Natural killer cell (primary cell): ENCODE data around the gene TP53I13. TPM values are rescaled to one million over a fixed set of nuclear protein-coding genes. Genes with fewer than 3 reads are reported as not detected.

Experiments used
- ATAC-seq, 3 donors: fragments of 150-1000 bp in 2 of 3; fragments of 200-7000 bp in 1 of 3; cut with Tn5 transposase; 1 replicate in 1 of 3; 2 replicates in 2 of 3; pipeline ENCODE4 v1.10.0; 2021; ENCODE audit warnings: mild to moderate bottlenecking in 2 of 3, moderate library complexity in 2 of 3
- DNase-seq, 2 donors: peaks; one replicate each; pipeline versions ENCODE4 v3.0.0 to v3.0.0-alpha.2; 2013 to 2021; ENCODE audit warnings: mixed read lengths in 1 of 2
- H3K27ac ChIP-seq: one replicate; pipeline ENCODE4 v1.5.1; 2013; ENCODE audit warnings: mild to moderate bottlenecking, low read length
- H3K27me3 ChIP-seq: one replicate; pipeline ENCODE4 v1.6.1; 2013; ENCODE audit warnings: low read length; ENCODE audit not compliant: control insufficient read depth, insufficient read depth
- H3K36me3 ChIP-seq: one replicate; pipeline ENCODE4 v1.6.1; 2013; ENCODE audit warnings: low read length; ENCODE audit not compliant: control insufficient read depth, insufficient read depth
- H3K4me1 ChIP-seq: one replicate; pipeline ENCODE4 v1.6.1; 2013; ENCODE audit warnings: low read length; ENCODE audit not compliant: control insufficient read depth, insufficient read depth
- H3K4me3 ChIP-seq: one replicate; pipeline ENCODE4 v1.5.1; 2013; ENCODE audit warnings: low read length
- H3K9me3 ChIP-seq: one replicate; pipeline ENCODE4 v1.6.1; 2013; ENCODE audit warnings: low read length; ENCODE audit not compliant: control insufficient read depth, insufficient read depth
- H3K27ac Mint-ChIP-seq, 2 donors: one replicate each; pipeline ENCODE4 v1.8.0; 2022; ENCODE audit warnings: mild to moderate bottlenecking in 2 of 2, mixed read lengths in 2 of 2, moderate library complexity in 1 of 2
- H3K27me3 Mint-ChIP-seq, 2 donors: one replicate each; pipeline ENCODE4 v1.8.0; 2022; ENCODE audit warnings: low read depth in 2 of 2, mixed read lengths in 2 of 2
- H3K36me3 Mint-ChIP-seq: one replicate; pipeline ENCODE4 v1.8.0; 2022; ENCODE audit warnings: mixed read lengths
- H3K4me1 Mint-ChIP-seq, 2 donors: one replicate each; pipeline ENCODE4 v1.8.0; 2022; ENCODE audit warnings: mixed read lengths in 2 of 2
- H3K4me3 Mint-ChIP-seq: one replicate; pipeline ENCODE4 v1.8.0; 2022; ENCODE audit warnings: mild to moderate bottlenecking, moderate library complexity, mixed read lengths
- H3K9me3 Mint-ChIP-seq, 2 donors: one replicate each; pipeline ENCODE4 v1.8.0; 2022; ENCODE audit warnings: mixed read lengths in 2 of 2
- WGBS: methylation state at CpG from one replicate; pipeline ENCODE4 v1.1.7; 2013; ENCODE audit warnings: missing lambda C conversion rate; ENCODE audit not compliant: insufficient coverage; 5-methylcytosine and 5-hydroxymethylcytosine counted together
- intact Hi-C: fragments of 100-400 bp; cut with micrococcal nuclease; formaldehyde crosslinking; loops from one replicate; pipeline ENCODE4 v1.14.2; 2022
- total RNA-seq, 4 donors: library from RNA; stranded (reverse); fragments of 120-200 nt in 1 of 4; gene quantifications; one replicate each; pipeline versions ENCODE4 v1.2.3 to v1.2.4, GENCODE V29; 2013 to 2022
- TF ChIP-seq, protein P1 (sequence below): fragments of 200-600 bp; IDR thresholded peaks from one replicate; pipeline ENCODE4 v1.8.0; 2022; ENCODE audit warnings: antibody characterized with exemption

Gene TP53I13
- total RNA-seq, 3 donors from 2014 or later (not counting 1 experiment from before 2014, with no cell fraction given): 122 to 148 (median 148) TPM

DNA sequence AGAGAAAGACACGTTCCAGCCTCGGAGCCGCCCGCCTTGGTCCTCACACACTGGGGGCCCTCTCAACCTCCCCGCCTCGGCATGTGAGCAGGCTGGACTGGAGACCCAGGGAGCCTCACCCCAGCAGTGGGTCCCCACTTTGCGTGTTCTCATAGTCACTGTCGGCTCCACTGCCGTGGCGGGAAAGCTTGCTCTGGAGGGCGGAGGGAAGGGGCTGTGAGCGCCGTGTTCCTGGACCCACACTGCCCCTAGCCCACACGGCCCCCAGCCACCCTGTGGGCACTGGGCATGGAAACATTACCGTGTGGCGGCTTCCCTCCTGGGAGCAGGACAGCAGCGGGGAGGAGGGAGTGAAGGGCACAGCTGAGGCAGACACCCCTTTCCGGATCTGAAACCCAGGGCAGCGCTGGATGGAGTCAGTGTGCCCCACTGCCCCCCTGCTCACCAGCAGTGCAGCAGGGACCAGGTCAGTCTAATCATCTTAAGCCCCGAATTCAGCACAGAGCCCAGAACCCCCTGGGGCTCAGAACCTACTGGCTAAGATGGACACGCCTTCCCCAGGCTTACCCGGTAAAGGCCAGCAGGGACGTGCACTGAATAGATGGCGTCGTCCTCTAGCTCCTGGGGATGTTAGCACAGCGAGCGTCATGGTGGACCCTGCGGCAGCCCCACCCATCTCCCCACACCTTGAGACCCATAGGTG lies 7.2 kb downstream of the TP53I13 start:
- H3K9me3 ChIP-seq: no peaks in the 10 kb centered on the region
- Mint-ChIP-seq H3K9me3 (no peaks in the 10 kb centered on the region), H3K4me1 (peaks cover 14 to 16% of the 10 kb centered on the region in 2 donors), H3K36me3 (no peaks in the 10 kb centered on the region), H3K27me3 (no peaks in the 10 kb centered on the region), H3K4me3 (no peak overlapping the region), H3K27ac (no peak overlapping the region)
- intact Hi-C loops: no loop called here
- WGBS: 94% methylated on average over 28 of the region's 28 CpGs
- TF ChIP-seq, protein P1, sequence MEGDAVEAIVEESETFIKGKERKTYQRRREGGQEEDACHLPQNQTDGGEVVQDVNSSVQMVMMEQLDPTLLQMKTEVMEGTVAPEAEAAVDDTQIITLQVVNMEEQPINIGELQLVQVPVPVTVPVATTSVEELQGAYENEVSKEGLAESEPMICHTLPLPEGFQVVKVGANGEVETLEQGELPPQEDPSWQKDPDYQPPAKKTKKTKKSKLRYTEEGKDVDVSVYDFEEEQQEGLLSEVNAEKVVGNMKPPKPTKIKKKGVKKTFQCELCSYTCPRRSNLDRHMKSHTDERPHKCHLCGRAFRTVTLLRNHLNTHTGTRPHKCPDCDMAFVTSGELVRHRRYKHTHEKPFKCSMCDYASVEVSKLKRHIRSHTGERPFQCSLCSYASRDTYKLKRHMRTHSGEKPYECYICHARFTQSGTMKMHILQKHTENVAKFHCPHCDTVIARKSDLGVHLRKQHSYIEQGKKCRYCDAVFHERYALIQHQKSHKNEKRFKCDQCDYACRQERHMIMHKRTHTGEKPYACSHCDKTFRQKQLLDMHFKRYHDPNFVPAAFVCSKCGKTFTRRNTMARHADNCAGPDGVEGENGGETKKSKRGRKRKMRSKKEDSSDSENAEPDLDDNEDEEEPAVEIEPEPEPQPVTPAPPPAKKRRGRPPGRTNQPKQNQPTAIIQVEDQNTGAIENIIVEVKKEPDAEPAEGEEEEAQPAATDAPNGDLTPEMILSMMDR: no peak
- peaks cover 18% of the 10 kb centered on the region for H3K4me1 ChIP-seq
- ATAC-seq: no peak
- H3K36me3 ChIP-seq: peaks cover 52% of the 10 kb centered on the region
- DNase-seq: no peak
- no peak overlapping the region for H3K4me3 ChIP-seq
- H3K27me3 ChIP-seq: no peaks in the 10 kb centered on the region
- no peak overlapping the region for H3K27ac ChIP-seq

DNA sequence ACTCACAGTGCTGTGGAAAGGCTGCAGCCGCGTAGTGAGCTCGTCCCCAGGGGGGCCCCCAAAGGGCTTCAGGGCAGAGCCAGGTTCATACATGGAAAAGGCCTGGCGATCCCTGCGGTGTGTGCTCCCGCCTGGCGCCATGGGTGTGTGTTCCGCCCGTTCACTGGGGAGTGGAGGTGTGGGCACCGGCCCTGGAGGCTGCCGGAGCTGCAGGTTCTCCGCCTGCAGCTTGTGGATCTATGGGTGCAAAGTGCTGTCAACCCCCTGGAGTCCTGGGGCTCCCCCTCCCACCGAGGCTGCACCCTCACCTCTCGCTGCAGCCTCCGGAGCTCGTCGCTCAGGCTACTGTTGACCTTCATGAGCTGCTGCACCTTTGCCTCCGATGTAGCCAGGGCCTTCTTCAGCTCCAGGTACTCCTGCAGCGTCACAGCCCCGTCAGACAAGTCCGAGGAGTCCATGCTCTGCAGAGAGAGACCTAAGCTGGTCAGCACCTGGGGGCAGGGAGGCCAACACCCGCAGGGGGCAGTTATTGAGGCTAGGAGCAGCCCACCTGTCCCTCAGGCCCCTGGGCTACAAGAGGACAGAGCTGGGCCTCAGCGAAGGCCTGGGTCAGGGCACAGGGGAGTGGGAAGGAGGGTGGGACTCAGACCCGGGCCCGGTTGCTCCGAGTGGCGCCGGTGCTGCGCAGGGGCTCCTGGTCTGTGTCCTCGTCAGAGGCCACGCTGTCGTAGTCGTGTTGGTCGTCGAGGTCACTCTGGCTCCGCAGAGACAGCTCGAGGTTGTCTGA lies 7.9 kb downstream of the TP53I13 start:
- Histone ChIP-seq H3K4me3 (no peak overlapping the region), H3K9me3 (no peaks in the 10 kb centered on the region), H3K36me3 (peaks cover 57% of the 10 kb centered on the region), H3K4me1 (peaks cover 18% of the 10 kb centered on the region), H3K27me3 (no peaks in the 10 kb centered on the region), H3K27ac (no peak overlapping the region)
- no peaks in the 10 kb centered on the region for H3K9me3 Mint-ChIP-seq
- no peak overlapping the region for H3K27ac Mint-ChIP-seq
- WGBS: 95% methylated on average over 37 of the region's 37 CpGs
- intact Hi-C loops: no loop called here
- no peak overlapping the region for H3K4me3 Mint-ChIP-seq
- ATAC-seq (no peak), DNase-seq (no peak)
- peaks cover 9% of the 10 kb centered on the region in 2 donors for H3K4me1 Mint-ChIP-seq
- H3K27me3 Mint-ChIP-seq: no peaks in the 10 kb centered on the region
- no peaks in the 10 kb centered on the region for H3K36me3 Mint-ChIP-seq
- TF ChIP-seq, protein P1: no peak

DNA sequence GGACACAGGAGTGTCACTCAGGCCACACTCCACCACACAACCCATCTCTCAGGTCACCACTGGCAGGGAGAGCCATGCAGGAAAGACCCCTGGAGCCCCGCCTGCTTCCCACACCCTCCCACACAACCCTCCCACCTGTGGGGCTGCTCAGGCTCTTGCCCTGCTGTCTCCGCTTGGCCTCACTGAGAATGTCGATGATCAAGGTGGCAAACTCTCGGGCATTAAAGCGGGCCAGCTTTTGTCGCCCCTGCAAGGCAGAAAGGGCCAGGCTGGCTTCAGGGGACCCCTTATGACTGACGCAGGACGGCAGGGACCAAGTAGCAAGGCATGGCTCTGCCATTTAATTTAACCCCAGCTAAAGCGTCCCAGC lies 8.5 kb downstream of the TP53I13 start:
- peaks cover 9% of the 10 kb centered on the region in 2 donors for H3K4me1 Mint-ChIP-seq
- ATAC-seq (no peak), DNase-seq (no peak)
- Histone ChIP-seq H3K36me3 (peaks cover 63% of the 10 kb centered on the region), H3K27me3 (no peaks in the 10 kb centered on the region), H3K9me3 (no peaks in the 10 kb centered on the region), H3K27ac (no peak overlapping the region), H3K4me1 (peaks cover 18% of the 10 kb centered on the region), H3K4me3 (no peak overlapping the region)
- H3K9me3 Mint-ChIP-seq: no peaks in the 10 kb centered on the region
- intact Hi-C loops: no loop called here
- H3K27ac Mint-ChIP-seq: no peak overlapping the region
- TF ChIP-seq, protein P1: no peak
- H3K4me3 Mint-ChIP-seq: no peak overlapping the region
- WGBS: 97% methylated on average over 9 of the region's 9 CpGs
- H3K27me3 Mint-ChIP-seq: no peaks in the 10 kb centered on the region
- no peaks in the 10 kb centered on the region for H3K36me3 Mint-ChIP-seq
